Esophagus mucosa (tissue), 1 donor: ENCODE data around the gene RBPJL. TPM values are rescaled to one million over a fixed set of nuclear protein-coding genes. Genes with fewer than 3 reads are reported as not detected.
A peak's percentile ranks its signal among the peaks of the same experiment; 100 is the strongest.

Experiments
- ATAC-seq: fragments of 200-7000 bp; cut with Tn5 transposase; one replicate; pipeline ENCODE4 v1.9.1; 2020
- total RNA-seq: library from RNA; stranded (reverse); gene quantifications from one replicate; pipeline ENCODE4 v1.2.4, GENCODE V29; 2023
- donor health status: DM: yes; HTN: yes; CAD: no.

The RBPJL gene, protein sequence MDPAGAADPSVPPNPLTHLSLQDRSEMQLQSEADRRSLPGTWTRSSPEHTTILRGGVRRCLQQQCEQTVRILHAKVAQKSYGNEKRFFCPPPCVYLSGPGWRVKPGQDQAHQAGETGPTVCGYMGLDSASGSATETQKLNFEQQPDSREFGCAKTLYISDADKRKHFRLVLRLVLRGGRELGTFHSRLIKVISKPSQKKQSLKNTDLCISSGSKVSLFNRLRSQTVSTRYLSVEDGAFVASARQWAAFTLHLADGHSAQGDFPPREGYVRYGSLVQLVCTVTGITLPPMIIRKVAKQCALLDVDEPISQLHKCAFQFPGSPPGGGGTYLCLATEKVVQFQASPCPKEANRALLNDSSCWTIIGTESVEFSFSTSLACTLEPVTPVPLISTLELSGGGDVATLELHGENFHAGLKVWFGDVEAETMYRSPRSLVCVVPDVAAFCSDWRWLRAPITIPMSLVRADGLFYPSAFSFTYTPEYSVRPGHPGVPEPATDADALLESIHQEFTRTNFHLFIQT
- total RNA-seq = not detected

DNA sequence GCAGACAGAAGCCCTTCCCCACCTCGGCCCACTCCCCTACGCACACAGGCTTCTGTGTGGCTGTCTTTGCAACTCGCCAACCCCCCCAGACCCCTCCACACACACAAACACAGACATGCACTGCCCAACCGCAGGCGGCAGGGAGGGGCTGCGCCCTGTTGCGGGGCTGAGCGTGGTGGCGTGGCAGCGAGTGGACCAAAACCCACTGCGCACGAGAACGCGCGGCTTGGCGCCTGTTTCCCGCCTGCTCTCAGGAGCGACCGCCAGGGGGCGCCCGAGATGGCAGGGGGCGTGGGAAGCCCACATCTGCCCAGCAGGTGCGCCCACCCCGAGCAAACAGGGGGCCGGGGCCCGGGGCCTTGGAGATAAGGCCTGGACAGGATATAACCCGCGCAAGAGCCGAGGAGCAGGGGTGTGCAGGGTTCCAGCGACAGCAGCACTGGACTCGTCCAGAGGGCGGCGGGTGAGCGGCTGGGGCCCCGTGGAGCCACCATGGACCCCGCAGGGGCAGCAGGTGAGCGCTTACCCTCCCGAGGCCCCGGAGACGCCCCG lies at the start of gene RBPJL:
Gene RBPJL (plus strand): TSS at position 410 of the 552 bp plus-strand sequence. CDS start 83 bp downstream, at position 493.
- ATAC-seq = no peak

- ATAC-seq = peak; percentile 71
These were observed 49.5 kb upstream of the RBPJL start for GRCh38 chr20:45257161-45257560.

- ATAC-seq = no peak
These were observed 48.9 kb upstream of the RBPJL start for GRCh38 chr20:45257711-45258110.

DNA sequence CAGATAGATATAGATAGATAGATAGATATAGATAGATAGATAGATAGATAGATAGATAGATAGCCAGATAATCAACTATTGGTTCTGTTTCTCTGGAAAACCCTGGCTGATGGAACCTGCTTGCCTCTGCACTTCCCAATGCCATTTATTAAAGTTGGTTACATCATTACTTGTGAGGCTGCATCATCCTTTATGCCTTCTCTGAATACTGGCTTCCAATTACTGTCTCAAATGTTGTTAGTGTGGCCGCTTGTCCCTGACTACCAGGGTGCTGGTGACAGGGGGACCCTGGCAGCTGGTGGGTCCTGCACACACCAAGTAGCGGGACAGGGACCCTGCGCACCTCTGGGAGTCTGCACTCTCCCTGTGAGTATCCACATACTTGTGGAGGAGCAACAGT lies 48.4 kb upstream of the RBPJL start:
- ATAC-seq = no peak

- no peak for ATAC-seq
These were observed 48.0 kb upstream of the RBPJL start for GRCh38 chr20:45258664-45259063.

- no peak for ATAC-seq
These were observed 42.9 kb upstream of the RBPJL start for GRCh38 chr20:45263556-45264266.

DNA sequence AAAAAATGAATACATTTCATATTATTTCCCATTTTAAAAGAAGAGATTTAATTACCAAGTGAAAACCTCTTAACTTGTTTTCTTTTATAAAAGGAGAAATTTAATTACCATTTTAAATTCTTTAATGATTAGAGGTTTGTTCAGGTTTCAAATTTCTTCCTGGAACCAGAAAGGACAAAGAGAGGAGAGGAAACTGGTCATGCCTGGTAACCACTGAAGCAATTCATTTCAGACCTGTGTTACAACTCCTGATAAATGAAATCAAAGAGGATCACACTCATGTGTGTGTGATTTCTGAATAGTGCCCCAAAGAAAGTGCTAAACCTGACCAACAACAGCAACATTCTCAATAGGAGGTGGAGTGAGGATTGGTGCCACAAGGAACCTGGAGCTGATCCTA lies 39.7 kb upstream of the RBPJL start:
- ATAC-seq = peak; percentile 35

DNA sequence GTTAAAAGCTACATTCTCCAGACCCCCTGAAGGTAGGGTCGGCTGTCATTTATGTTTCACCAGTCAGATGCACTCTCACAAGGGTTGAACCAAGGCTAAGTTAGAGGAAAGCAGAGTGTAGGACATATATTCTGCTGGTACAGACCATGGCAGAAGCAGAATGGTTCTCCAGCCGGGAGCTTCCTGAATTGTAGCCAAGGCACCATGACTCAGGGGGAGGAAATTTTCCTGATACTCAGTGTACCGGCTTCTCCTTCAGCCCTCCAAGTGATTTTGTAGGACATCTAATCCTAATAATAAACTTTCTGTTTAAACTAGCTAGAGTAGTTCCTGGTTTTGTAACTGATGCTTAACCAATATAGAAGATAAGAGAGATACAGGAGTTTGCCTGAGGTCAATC lies 38.1 kb upstream of the RBPJL start:
- no peak for ATAC-seq

- ATAC-seq = no peak
These were observed 37.6 kb upstream of the RBPJL start for GRCh38 chr20:45269056-45269455.

- no peak for ATAC-seq
These were observed 36.8 kb upstream of the RBPJL start for GRCh38 chr20:45269754-45270270.

DNA sequence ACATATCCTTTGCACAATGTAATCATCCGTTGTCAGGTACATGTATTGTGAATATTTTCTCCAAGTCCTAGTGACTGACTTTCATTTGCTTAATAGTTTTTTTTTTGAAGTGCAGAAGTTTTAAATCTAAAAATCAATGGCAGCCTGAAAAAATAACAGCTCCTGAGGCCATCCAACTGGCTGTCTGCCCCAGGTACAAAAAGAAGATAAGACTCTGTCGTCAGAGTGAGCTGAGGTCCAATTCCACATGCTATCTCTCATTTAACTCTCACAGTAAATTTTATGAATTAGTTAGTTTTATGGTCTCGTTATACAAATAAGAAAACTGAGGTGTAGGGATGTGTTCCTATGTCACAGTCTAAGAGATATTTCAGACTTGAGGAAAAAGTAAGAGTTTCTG lies 31.3 kb upstream of the RBPJL start:
- no peak for ATAC-seq

GRCh38 chr20:45279992-45280391 lies 26.6 kb upstream of the RBPJL start:
- ATAC-seq = peak; percentile 41

- no peak for ATAC-seq
These were observed 23.7 kb upstream of the RBPJL start for GRCh38 chr20:45282700-45283550.

GRCh38 chr20:45283551-45284057 lies 23.0 kb upstream of the RBPJL start:
- ATAC-seq = peak; percentile 85

- no peak for ATAC-seq
These were observed 18.3 kb upstream of the RBPJL start for GRCh38 chr20:45288376-45288775.

GRCh38 chr20:45288860-45289259 lies 17.8 kb upstream of the RBPJL start:
- ATAC-seq = no peak

DNA sequence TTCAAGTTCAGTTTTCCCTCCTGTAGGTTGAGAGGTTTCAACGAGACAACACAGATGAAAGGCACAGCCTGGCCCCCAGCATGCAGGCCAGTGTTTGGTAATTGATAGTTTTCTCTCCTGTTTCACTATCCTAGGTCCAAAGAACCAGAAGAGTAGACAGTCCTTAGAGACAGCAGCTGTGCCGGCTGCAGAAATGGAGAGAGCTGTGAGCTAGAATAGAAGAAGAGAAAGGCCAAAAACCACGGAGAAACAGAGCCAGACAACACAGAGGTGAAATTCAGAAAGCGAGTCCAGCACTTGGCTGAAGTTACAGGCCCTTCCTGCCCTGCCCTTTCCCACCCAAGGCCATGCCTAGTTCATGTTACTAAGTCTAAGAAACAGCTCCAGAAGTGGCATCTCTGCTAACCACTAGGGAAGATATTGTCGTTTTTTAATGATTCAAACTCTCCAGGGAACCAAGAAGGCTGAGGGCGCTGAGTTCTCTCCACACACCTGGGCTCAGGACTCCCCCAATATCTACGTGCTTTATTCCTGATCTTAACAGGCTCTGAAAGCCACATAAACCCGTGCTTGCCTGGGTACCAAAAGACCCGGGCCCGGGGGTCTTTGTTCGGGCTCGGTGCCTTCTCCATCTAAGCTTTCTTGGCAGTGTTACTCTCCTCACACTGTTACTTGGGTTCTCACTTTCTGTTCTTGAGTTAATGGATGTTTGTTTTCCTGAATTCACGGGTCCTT lies 16.5 kb upstream of the RBPJL start:
- ATAC-seq = no peak

GRCh38 chr20:45290677-45291355 lies 15.8 kb upstream of the RBPJL start:
- peak; percentile 65 for ATAC-seq

DNA sequence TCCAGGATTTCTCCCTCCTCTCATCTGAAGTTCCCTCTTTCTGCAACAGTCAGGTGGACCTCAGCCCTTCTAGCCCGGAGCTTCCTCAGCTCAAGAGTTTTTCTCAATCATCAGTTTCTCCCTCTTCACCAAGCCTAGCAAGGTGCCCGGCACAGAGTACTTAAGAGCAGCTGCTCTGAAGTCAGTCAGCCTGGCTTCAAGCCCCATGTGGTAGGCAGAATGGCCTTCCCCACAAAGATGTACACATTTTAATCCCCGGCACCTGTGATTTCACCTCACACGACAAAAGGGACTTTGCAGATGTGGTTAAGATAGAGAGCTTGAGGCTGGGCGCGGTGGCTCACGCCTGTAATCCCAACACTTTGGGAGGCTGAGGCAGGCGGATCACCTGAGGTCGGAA lies 15.1 kb upstream of the RBPJL start:
- no peak for ATAC-seq

DNA sequence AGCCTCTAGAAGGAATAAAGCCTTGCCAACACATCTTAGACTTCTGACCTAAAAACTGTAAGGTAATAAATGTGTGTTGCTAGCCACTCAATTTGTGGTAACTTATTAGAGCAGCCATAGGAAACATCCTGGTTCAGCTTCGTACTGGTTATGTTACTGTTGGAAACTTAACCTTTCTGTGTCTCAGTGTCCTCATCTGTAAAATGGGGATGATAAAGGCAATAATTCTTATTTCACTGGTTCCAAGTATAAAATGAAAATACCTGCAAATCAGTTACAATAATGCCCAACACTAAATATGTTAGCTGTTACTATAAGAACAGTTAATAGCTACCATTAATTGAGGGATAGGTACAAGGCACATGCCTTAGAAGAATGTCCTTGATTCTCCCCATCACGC lies 14.3 kb upstream of the RBPJL start:
- ATAC-seq = no peak
